Measurements from ENCODE around the gene OR2A2. TPM values are rescaled to one million over a fixed set of nuclear protein-coding genes. Genes with fewer than 3 reads are reported as not detected.

The OR2A2 gene
- total and polyA plus RNA-seq, 2 donors (not counting 1 experiment from before 2014, with no cell fraction given): not detected

DNA sequence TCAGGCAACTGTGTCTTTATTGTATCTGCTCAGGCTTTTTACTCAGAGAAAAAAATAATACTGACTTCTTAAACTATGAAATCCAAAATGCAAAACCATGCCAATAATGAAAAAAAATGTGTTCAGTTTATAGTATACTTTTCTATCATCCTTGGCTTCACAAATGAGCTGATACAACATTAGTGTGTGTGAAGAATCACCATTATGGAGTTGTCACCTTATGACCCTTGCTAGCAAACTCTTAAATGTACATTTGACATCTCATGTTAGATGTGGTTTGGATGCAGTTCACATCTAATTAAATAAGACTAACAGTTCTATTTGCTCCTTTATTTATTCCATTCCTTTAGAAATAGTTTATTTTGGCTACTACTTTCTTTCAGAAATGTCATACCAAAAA, 4.2 kb upstream of the OR2A2 start:
- Histone ChIP-seq H3K4me1 (ENCODE audit: control insufficient read depth in 2 of 2, insufficient read depth in 2 of 2, low read length in 2 of 2) (no peaks in the 10 kb centered on the region), H3K9me3 (ENCODE audit: control extremely low read depth in 1 of 3, control insufficient read depth in 2 of 3, insufficient read depth in 1 of 3, low read length in 2 of 3) (no peaks in the 10 kb centered on the region), H2AFZ (ENCODE audit: insufficient read depth, low read depth, low read length, poor library complexity, severe bottlenecking) (no peak overlapping the region), H3K4me2 (replicated peaks; ENCODE audit: low read depth, low read length, poor library complexity, severe bottlenecking) (no peak overlapping the region), H4K20me1 (ENCODE audit: control insufficient read depth, insufficient read depth, low read length, poor library complexity, severe bottlenecking) (no peaks in the 10 kb centered on the region), H3K27me3 (replicated peaks in 1 of 4; ENCODE audit: control extremely low read depth in 1 of 4, control insufficient read depth in 3 of 4, insufficient read depth in 4 of 4, low read length in 3 of 4) (peaks cover 0 to 3% (median 0%) of the 10 kb centered on the region in 4 experiments), H3K36me3 (replicated peaks in 1 of 2; ENCODE audit: control extremely low read depth in 1 of 2, control insufficient read depth in 1 of 2, extremely low read depth in 1 of 2, insufficient read depth in 2 of 2, low read length in 1 of 2) (no peaks in the 10 kb centered on the region), H3K4me3 (ENCODE audit: control extremely low read depth in 1 of 5, extremely low read depth in 1 of 5, insufficient read depth in 1 of 5, low read depth in 2 of 5, low read length in 4 of 5) (no peak overlapping the region), H3K79me2 (ENCODE audit: control insufficient read depth, insufficient read depth, low read length) (no peaks in the 10 kb centered on the region), H3K9ac (ENCODE audit: low read length) (no peak overlapping the region), H3K27ac (ENCODE audit: low read length in 2 of 2) (no peak overlapping the region)
- H3K4me3 Mint-ChIP-seq: no peak overlapping the region
- ATAC-seq (ENCODE audit: low read depth) (no peak), DNase-seq (no peak)
- ChIA-PET POLR2A (no interaction called here), CTCF (no interaction called here)
- TF ChIP-seq, protein P1, sequence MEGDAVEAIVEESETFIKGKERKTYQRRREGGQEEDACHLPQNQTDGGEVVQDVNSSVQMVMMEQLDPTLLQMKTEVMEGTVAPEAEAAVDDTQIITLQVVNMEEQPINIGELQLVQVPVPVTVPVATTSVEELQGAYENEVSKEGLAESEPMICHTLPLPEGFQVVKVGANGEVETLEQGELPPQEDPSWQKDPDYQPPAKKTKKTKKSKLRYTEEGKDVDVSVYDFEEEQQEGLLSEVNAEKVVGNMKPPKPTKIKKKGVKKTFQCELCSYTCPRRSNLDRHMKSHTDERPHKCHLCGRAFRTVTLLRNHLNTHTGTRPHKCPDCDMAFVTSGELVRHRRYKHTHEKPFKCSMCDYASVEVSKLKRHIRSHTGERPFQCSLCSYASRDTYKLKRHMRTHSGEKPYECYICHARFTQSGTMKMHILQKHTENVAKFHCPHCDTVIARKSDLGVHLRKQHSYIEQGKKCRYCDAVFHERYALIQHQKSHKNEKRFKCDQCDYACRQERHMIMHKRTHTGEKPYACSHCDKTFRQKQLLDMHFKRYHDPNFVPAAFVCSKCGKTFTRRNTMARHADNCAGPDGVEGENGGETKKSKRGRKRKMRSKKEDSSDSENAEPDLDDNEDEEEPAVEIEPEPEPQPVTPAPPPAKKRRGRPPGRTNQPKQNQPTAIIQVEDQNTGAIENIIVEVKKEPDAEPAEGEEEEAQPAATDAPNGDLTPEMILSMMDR (IDR thresholded peaks at IDR 0.05): no peak
- TF ChIP-seq EZH2 (IDR thresholded peaks at IDR 0.05; ENCODE audit: borderline replicate concordance, insufficient read depth, low read depth, low read length, poor library complexity, severe bottlenecking): no peak
- intact Hi-C loops (cut with micrococcal nuclease): no loop called here
- no peaks in the 10 kb centered on the region for H3K4me1 Mint-ChIP-seq
- no peaks in the 10 kb centered on the region for H3K9me3 Mint-ChIP-seq (ENCODE audit: insufficient read depth)
- no peak overlapping the region for H3K27ac Mint-ChIP-seq
- peaks cover 12% of the 10 kb centered on the region for H3K27me3 Mint-ChIP-seq

GRCh38 chr7:144110272-144110671, 889 bp downstream of the OR2A2 start:
- TF ChIP-seq EZH2 (IDR thresholded peaks at IDR 0.05; ENCODE audit: borderline replicate concordance, insufficient read depth, low read depth, low read length, poor library complexity, severe bottlenecking): no peak
- TF ChIP-seq, protein P1 (IDR thresholded peaks at IDR 0.05): no peak
- H3K4me1 Mint-ChIP-seq: no peaks in the 10 kb centered on the region
- Histone ChIP-seq H3K27me3 (replicated peaks in 1 of 4; ENCODE audit: control extremely low read depth in 1 of 4, control insufficient read depth in 3 of 4, insufficient read depth in 4 of 4, low read length in 3 of 4) (no peaks in the 10 kb centered on the region), H3K9ac (ENCODE audit: low read length) (no peak overlapping the region), H3K4me2 (replicated peaks; ENCODE audit: low read depth, low read length, poor library complexity, severe bottlenecking) (no peak overlapping the region), H3K79me2 (ENCODE audit: control insufficient read depth, insufficient read depth, low read length) (no peaks in the 10 kb centered on the region), H3K9me3 (ENCODE audit: control extremely low read depth in 1 of 3, control insufficient read depth in 2 of 3, insufficient read depth in 1 of 3, low read length in 2 of 3) (no peaks in the 10 kb centered on the region), H3K36me3 (replicated peaks in 1 of 2; ENCODE audit: control extremely low read depth in 1 of 2, control insufficient read depth in 1 of 2, extremely low read depth in 1 of 2, insufficient read depth in 2 of 2, low read length in 1 of 2) (no peaks in the 10 kb centered on the region), H4K20me1 (ENCODE audit: control insufficient read depth, insufficient read depth, low read length, poor library complexity, severe bottlenecking) (no peaks in the 10 kb centered on the region), H3K4me3 (ENCODE audit: control extremely low read depth in 1 of 5, extremely low read depth in 1 of 5, insufficient read depth in 1 of 5, low read depth in 2 of 5, low read length in 4 of 5) (no peak overlapping the region), H3K4me1 (ENCODE audit: control insufficient read depth in 2 of 2, insufficient read depth in 2 of 2, low read length in 2 of 2) (no peaks in the 10 kb centered on the region), H2AFZ (ENCODE audit: insufficient read depth, low read depth, low read length, poor library complexity, severe bottlenecking) (no peak overlapping the region), H3K27ac (ENCODE audit: low read length in 2 of 2) (no peak overlapping the region)
- ATAC-seq (ENCODE audit: low read depth) (no peak), DNase-seq (no peak)
- POLR2A ChIA-PET: no interaction called here
- no peak overlapping the region for H3K27ac Mint-ChIP-seq
- intact Hi-C loops (cut with micrococcal nuclease): no loop called here
- CTCF ChIA-PET: no interaction called here
- no peaks in the 10 kb centered on the region for H3K9me3 Mint-ChIP-seq (ENCODE audit: insufficient read depth)
- no peak overlapping the region for H3K4me3 Mint-ChIP-seq
- WGBS (ENCODE audit: insufficient coverage): 89% methylated on average over 3 of the region's 5 CpGs
- H3K27me3 Mint-ChIP-seq: peaks cover 18% of the 10 kb centered on the region
